Epithelial cell of proximal tubule (primary cell): Measurements from ENCODE around the gene SP110. TPM values are rescaled to one million over a fixed set of nuclear protein-coding genes. Genes with fewer than 3 reads are reported as not detected.

Experiments
- total RNA-seq: library from RNA; depleted of rRNA; stranded (reverse); fragments of >200 nt; gene quantifications from 2 replicates; pipeline ENCODE4 v1.2.3, GENCODE V29; 2015

The SP110 gene
- total RNA-seq, 1 donor from 2014 or later: 10.1 TPM

Other genes starting within 250 kb of the SP110 start
- gene SLC16A14, start 151.1 kb downstream of the SP110 start, total RNA-seq: 1.0 and 1.1 TPM in 2 replicates
- 4.6 and 5.3 TPM in 2 replicates for gene SP140, start 5.8 kb upstream of the SP110 start, total RNA-seq
- 2.7 and 8.4 TPM in 2 replicates for gene SP140L, start 107.2 kb upstream of the SP110 start, total RNA-seq
- gene SP100, start 196.2 kb upstream of the SP110 start, total RNA-seq: 30.3 and 34.4 TPM in 2 replicates